Pancreas (tissue), 10 donors: ENCODE measurements around the gene CALN1. TPM values are rescaled to one million over a fixed set of nuclear protein-coding genes. Genes with fewer than 3 reads are reported as not detected.
"Not testable (repeated sequence)": the region's sequence is repeated elsewhere in the genome, so short reads cannot be mapped to it uniquely, and the experiment has no call there.

Source experiments
- ATAC-seq, 4 donors: fragments of 200-7000 bp; cut with Tn5 transposase; one replicate each; pipeline versions ENCODE4 v1.8.0 to v1.9.1; 2020; ENCODE audit warnings: mild to moderate bottlenecking in 4 of 4, moderate library complexity in 4 of 4
- DNase-seq, 6 donors: peaks; one replicate each; pipeline ENCODE4 v3.0.0-alpha.2; 2020
- FAIRE-seq: peaks from 2 replicates; lab custom pipeline; 2012; peaks lifted over from hg19 to GRCh38; lab: Jason Lieb, UNC
- H3K27ac ChIP-seq, 4 donors: fragments of 200-600 bp; sonication (generic); 1 replicate in 3 of 4; 2 replicates in 1 of 4; pipeline versions ENCODE4 v1.5.0 to v1.8.0; 2020
- H3K27me3 ChIP-seq, 4 donors: fragments of 200-600 bp; one replicate each; pipeline ENCODE4 v1.8.0; 2021
- H3K36me3 ChIP-seq, 3 donors: fragments of 200-600 bp; sonication (generic) in 1 of 3; one replicate each; pipeline versions ENCODE4 v1.5.0 to v1.8.0; 2020 to 2021
- H3K4me1 ChIP-seq, 3 donors: fragments of 200-600 bp; one replicate each; pipeline ENCODE4 v1.8.0; 2021
- H3K4me3 ChIP-seq, 4 donors: fragments of 200-600 bp; sonication (generic) in 2 of 4; one replicate each; pipeline versions ENCODE4 v1.5.0 to v1.8.0; 2020 to 2021
- H3K9me3 ChIP-seq, 4 donors: fragments of 200-600 bp; one replicate each; pipeline ENCODE4 v1.8.0; 2021
- CTCF ChIP-seq, 4 donors: fragments of 200-600 bp; sonication (generic) in 3 of 4; IDR thresholded peaks; one replicate each; pipeline versions ENCODE4 v1.5.0 to v1.8.0; 2021; ENCODE audit warnings: antibody characterized with exemption in 4 of 4
- WGBS, 2 donors: extraction: QIAGEN DNeasy Blood & Tissue Kit; methylation state at CpG; one replicate each; pipeline ENCODE4 v1.1.7; 2013; 5-methylcytosine and 5-hydroxymethylcytosine counted together
- intact Hi-C, 3 donors: fragments of 100-400 bp; cut with DNase I; formaldehyde crosslinking; loops; one replicate each; pipeline versions ENCODE4 v1.11.1 to v1.14.2; 2022
- polyA plus RNA-seq, 2 donors: library from polyadenylated mRNA; stranded (reverse); fragments of 200-250 nt; gene quantifications; one replicate each; pipeline ENCODE4 v1.2.3, GENCODE V29; 2013
- total RNA-seq, 6 donors: library from RNA; stranded (reverse); fragmentation: NEBNext Ultra II Directional in 4 of 6; extraction: Animal tissue kit (Norgen Biotek cat#: 25700) in 4 of 6; gene quantifications; one replicate each; pipeline versions ENCODE4 v1.2.1 to v1.2.4, GENCODE V29; 2021 to 2023
- donor health status: healthy with polysubstance abuse.
- donor health status: DM: no; HTN: no; CAD: no; lungs with moderate emphysema.
- donor health status: DM: no; HTN: no; CAD: no.
- donor health status: control.
- donor health status: control.
- donor health status: Bipolar disorder and iron deficiency.
- donor health status: DM: yes; HTN: yes; CAD: no.
- donor health status: DM: no; HTN: no; CAD: no.
- donor health status: DM: no; HTN: no; CAD: no.
- donor health status: DM: yes; HTN: yes; CAD: no.

The CALN1 gene
- total and polyA plus RNA-seq, 8 donors: 0.39 to 18.4 (median 1.5) TPM

- no peak for DNase-seq
- ATAC-seq: no peak
- Histone ChIP-seq H3K4me3 (no peak overlapping the region), H3K27ac (no peak overlapping the region), H3K36me3 (no peaks in the 10 kb centered on the region), H3K4me1 (no peaks in the 10 kb centered on the region), H3K27me3 (no peaks in the 10 kb centered on the region), H3K9me3 (no peaks in the 10 kb centered on the region)
- no peak for TF ChIP-seq CTCF (IDR thresholded peaks at IDR 0.05)
- intact Hi-C loops: no loop called here
- FAIRE-seq: no peak
Measured at GRCh38 chr7:72069263-72069662, 342.9 kb downstream of the CALN1 start.

GRCh38 chr7:72065764-72066163 is 346.4 kb downstream of the CALN1 start:
- H3K36me3 ChIP-seq, intact Hi-C loops, H3K9me3 ChIP-seq, H3K27ac ChIP-seq, FAIRE-seq, DNase-seq, H3K27me3 ChIP-seq, H3K4me3 ChIP-seq, H3K4me1 ChIP-seq, ATAC-seq: not testable (repeated sequence)
- 78 to 80% methylated on average over 1 of the region's 1 CpG for WGBS, 2 donors

GRCh38 chr7:72064916-72065315 is 347.2 kb downstream of the CALN1 start:
- Histone ChIP-seq H3K27me3 (no peaks in the 10 kb centered on the region), H3K4me1 (no peaks in the 10 kb centered on the region), H3K27ac (no peak overlapping the region), H3K9me3 (no peaks in the 10 kb centered on the region), H3K4me3 (no peak overlapping the region), H3K36me3 (no peaks in the 10 kb centered on the region)
- intact Hi-C loops: no loop called here
- ATAC-seq: no peak
- no peak for FAIRE-seq
- no peak for TF ChIP-seq CTCF (IDR thresholded peaks at IDR 0.05)
- DNase-seq: no peak

GRCh38 chr7:72063330-72063729 is 348.8 kb downstream of the CALN1 start:
- Histone ChIP-seq H3K36me3 (no peaks in the 10 kb centered on the region), H3K4me1 (no peaks in the 10 kb centered on the region), H3K9me3 (no peaks in the 10 kb centered on the region), H3K27me3 (no peaks in the 10 kb centered on the region), H3K27ac (no peak overlapping the region), H3K4me3 (no peak overlapping the region)
- no peak for TF ChIP-seq CTCF (IDR thresholded peaks at IDR 0.05)
- ATAC-seq (no peak), DNase-seq (no peak), FAIRE-seq (no peak)
- intact Hi-C loops: no loop called here

- FAIRE-seq (no peak), ATAC-seq (no peak), DNase-seq (no peak)
- no peaks in the 10 kb centered on the region for H3K27me3 ChIP-seq
- no peak for TF ChIP-seq CTCF (IDR thresholded peaks at IDR 0.05)
- H3K4me1 ChIP-seq: no peaks in the 10 kb centered on the region
- 54 to 64% methylated on average over 1 of the region's 1 CpG for WGBS, 2 donors
- H3K36me3 ChIP-seq: no peaks in the 10 kb centered on the region
- no peaks in the 10 kb centered on the region for H3K9me3 ChIP-seq
- H3K27ac ChIP-seq: no peak overlapping the region
- intact Hi-C loops: no loop called here
- no peak overlapping the region for H3K4me3 ChIP-seq
Measured at GRCh38 chr7:72062666-72063065, 349.5 kb downstream of the CALN1 start.

- Histone ChIP-seq H3K4me1 (no peaks in the 10 kb centered on the region), H3K27me3 (no peaks in the 10 kb centered on the region), H3K4me3 (no peak overlapping the region), H3K27ac (no peak overlapping the region), H3K9me3 (no peaks in the 10 kb centered on the region), H3K36me3 (no peaks in the 10 kb centered on the region)
- intact Hi-C loops: no loop called here
- DNase-seq (no peak), FAIRE-seq (no peak), ATAC-seq (no peak)
- WGBS, 2 donors: 58 to 67% methylated on average over 3 of the region's 3 CpGs
- no peak for TF ChIP-seq CTCF (IDR thresholded peaks at IDR 0.05)
Measured at GRCh38 chr7:72059925-72060324, 352.2 kb downstream of the CALN1 start.
